ENCODE data around the gene TET1.
A peak's percentile ranks its signal among the peaks of the same experiment; 100 is the strongest.
"Not testable (repeated sequence)": the region's sequence is repeated elsewhere in the genome, so short reads cannot be mapped to it uniquely, and the experiment has no call there.

Gene TET1

DNA sequence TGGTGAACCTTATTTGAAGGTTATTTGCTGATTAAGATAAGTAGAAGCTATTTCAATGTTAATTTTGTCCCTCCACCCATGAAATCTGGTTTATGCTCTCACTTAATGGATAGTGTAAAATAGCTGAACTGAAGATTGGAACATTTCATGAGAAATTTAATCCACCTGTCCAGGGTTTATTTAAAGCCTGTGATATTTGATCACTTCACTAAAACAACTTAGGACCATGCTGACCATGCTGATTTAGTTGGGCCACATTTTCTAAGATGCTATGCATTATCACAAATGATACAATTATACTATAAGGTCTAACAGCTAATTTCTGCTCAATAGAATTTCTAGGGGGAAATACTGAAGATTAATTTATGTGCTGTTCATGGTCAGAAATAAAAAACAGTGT lies 53.8 kb downstream of the TET1 start:
- not testable (repeated sequence) for DNase-seq (ENCODE audit: low read depth)

DNA sequence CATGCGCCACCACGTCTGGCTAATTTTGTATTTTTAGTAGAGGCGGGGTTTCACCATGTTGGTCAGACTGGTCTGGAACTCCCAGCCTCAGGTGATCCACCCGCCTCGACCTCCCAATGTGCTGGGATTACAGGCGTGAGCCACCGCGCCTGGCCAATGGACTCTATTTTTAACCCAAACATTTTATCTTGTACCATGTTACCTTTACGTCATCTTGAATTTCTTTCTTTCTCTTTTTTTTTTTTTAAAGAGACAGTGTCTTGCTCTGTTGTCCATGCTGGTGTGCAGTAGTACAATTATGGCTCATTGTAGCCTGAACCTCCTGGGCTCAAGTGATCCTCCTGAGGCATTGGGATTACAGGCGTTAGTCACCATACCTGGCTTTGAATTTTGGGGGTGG lies 57.6 kb downstream of the TET1 start:
- not testable (repeated sequence) for DNase-seq (ENCODE audit: low read depth)

DNA sequence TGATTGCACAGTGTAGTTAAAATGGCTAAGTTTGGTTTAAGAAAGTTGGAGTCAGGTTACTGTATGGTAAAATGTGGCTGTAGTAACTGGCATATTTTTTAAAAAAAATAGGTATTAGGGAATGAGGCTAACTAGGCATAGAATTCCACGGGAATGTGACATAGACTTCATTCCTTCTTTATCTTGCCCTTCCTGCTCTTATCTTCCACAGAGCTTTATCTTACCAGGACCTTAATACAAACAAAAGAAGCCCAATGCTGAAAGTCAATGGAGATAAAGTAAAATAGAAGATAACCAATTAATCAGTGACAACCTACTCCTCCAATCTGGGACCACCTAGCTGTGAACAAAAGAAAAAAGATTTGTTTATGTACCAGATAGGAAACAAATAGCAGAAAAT lies 58.1 kb downstream of the TET1 start:
- DNase-seq (ENCODE audit: low read depth), result no peak

- DNase-seq (ENCODE audit: low read depth), result no peak
Measured at GRCh38 chr10:68619595-68619994, 59.5 kb downstream of the TET1 start.

GRCh38 chr10:68625316-68625921 lies 65.3 kb downstream of the TET1 start:
- no peak for DNase-seq (ENCODE audit: low read depth)

GRCh38 chr10:68628576-68629127 lies 68.5 kb downstream of the TET1 start:
- DNase-seq (ENCODE audit: low read depth), result no peak

GRCh38 chr10:68632271-68632560 lies 72.1 kb downstream of the TET1 start:
- not testable (repeated sequence) for DNase-seq (ENCODE audit: low read depth)

DNA sequence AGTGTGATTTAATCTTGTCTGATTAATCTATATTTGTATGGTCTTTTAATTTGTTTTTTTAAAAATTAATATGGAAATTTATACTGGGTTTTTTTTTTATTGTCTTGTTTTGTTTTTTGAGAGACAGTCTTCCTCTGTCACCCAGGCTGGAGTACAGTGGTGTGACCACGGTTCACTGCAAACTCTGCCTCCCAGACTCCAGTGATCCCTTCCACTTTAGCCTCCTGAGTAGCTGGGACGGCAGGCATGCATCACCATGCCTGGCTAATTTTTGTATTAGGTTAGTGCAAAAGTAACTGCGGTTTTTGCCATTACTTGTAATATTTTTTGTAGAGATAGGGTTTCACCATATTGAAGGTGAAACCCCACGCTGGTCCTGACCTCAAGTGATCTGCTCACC lies 73.1 kb downstream of the TET1 start:
- no peak for DNase-seq (ENCODE audit: low read depth)

- no peak for DNase-seq (ENCODE audit: low read depth)
Measured at GRCh38 chr10:68633816-68634466, 73.8 kb downstream of the TET1 start.

- no peak for DNase-seq (ENCODE audit: low read depth)
Measured at GRCh38 chr10:68636335-68636734, 76.2 kb downstream of the TET1 start.

GRCh38 chr10:68643550-68643949 lies 83.4 kb downstream of the TET1 start:
- not testable (repeated sequence) for DNase-seq (ENCODE audit: low read depth)

- peak; percentile 90 for DNase-seq (ENCODE audit: low read depth)
Measured at GRCh38 chr10:68647672-68648341, 87.7 kb downstream of the TET1 start.

DNA sequence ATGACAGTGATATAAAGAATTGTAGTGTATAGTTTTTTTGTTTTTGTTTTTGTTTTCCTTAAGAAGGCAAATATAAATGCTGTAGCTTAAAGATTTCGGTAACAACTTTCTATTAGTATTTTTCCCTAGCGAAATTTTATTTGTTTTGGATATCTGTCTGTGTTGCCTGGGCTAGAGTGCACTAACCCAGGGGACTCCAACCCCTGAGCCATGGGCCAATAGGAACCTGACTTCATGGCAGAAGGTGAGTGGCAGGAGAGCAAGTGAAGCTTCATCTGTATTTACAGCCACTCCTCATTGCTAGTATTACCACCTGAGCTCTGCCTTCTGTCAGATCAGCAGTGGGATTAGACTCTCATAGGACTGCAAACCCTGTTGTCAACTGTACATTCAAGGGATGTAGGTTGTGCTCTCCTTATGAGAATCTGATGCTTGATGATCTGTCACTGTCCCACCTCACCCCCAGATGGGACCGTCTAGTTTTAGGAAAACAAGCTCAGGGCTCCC lies 95.5 kb downstream of the TET1 start:
- no peak for DNase-seq (ENCODE audit: low read depth)

DNA sequence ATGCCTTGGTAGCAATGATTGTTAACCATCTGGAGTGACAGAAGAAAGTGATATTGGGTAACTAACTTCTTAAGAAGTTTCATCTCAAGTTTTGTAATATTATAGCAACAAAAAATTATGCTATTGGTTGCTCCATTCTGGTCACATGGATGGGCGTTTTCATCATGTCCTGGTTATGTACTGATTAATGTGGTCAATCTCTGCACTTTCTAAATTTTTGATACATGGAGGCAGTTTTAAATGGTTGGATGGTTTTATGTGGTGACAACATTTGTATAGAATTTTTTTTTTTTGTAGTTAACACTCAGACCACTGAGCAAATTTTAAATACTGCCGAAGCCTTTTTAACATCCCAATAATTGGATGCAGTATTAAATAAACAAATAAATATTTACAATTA lies 105.7 kb downstream of the TET1 start:
- peak; percentile 79 for DNase-seq (ENCODE audit: low read depth)

DNA sequence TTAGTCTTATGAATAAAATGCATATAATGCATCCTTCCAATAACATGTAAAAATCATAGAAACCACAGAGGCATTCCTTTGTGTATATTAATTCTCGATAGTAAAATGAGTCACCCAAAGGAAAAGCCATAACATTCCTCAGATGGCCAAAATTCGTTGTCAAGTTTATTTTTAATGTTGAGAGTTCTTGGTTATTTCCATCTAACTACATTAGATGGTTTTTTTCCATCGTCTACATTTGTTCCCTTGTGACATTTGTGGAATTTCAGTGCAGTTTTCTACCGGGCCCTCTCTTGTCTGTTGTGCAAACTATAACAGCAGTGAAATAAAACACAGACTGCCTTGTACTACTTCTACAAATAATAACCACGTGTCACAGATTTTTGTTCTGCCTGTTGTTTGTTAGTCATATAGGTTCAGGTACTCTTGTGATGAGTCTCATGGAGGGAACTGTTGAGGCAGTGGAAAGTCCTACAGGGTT lies 106.2 kb downstream of the TET1 start:
- DNase-seq (ENCODE audit: low read depth), result peak; percentile 96

DNA sequence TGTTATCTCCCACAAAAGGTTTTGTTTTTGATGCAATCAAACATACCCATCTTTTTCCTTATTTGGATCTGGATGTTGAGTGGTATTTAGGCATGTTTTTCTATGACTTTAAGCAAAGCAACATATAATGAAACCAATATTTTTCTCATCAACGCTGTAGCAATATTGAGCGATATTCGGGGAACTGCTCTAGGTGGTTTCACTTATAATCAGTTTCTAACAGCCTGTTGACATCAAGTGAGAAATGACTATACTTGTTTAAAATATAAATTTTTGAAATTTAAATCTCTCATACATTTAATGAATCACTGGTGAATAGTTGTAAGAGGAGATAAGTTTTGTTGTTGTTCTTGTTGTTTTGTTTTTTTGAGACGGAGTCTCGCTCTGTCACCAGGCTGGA lies 108.1 kb downstream of the TET1 start:
- no peak for DNase-seq (ENCODE audit: low read depth)

DNA sequence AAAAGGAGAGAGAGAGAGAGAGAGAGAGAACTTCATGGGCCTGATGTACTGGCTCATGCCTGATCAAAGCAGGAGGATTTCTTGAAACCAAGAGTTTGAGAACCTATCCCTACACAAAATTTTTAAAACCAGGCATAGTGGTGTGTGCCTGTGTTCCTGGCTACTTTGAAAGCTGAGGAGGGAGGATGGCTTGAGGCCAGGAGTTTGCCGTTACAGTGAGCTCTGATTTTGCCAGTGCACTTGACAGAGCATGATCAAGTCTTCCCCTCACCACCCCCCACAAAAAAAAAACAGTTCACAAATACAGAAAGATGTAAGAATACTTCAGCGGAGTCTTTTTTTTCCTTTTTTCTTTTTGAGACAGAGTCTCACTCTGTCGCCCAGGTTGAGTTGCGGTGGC lies 108.8 kb downstream of the TET1 start:
- DNase-seq (ENCODE audit: low read depth), result no peak

GRCh38 chr10:68684413-68684812 lies 124.3 kb downstream of the TET1 start:
- DNase-seq (ENCODE audit: low read depth), result no peak

GRCh38 chr10:68696018-68696417 lies 135.9 kb downstream of the TET1 start:
- DNase-seq (ENCODE audit: low read depth), result no peak

- no peak for DNase-seq (ENCODE audit: low read depth)
Measured at GRCh38 chr10:68697106-68697505, 137.0 kb downstream of the TET1 start.

DNA sequence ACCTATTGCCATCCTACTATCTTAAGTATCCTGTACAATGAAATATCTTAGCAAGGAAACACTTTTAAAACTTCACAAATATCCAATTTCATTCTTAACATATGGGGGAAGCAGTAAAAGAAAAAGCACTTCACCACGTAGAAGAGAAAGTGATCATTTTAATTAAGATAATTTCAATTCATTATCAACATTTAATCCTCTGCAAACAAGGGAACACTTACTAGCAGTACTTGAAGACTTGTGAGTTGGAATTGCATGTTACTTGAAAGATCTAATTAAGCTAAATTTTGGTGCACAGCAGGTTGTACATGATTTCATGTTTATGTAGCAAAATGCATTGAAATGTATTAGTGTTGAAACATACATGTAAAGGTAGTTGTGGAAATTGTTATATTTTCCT lies 140.1 kb downstream of the TET1 start:
- no peak for DNase-seq (ENCODE audit: low read depth)

- DNase-seq (ENCODE audit: low read depth), result no peak
Measured at GRCh38 chr10:68705548-68705947, 145.4 kb downstream of the TET1 start.

DNA sequence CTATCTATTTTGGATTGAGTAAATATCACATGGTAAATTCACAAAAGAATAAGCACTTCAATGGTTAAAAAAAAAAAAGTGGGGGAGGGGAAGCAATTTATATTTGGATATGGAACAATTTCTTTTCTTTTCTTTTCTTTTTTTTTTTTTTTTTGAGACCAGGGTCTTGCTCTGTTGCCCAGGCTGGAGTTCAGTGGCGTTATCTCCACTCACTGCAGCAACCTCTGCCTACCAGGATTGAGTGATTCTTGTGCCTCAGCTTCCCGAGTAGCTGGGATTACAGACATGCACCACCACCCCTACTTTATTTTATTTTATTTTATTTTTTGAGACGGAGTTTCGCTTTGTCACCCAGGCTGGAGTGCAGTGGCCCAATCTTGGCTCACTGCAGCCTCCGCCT lies 148.8 kb downstream of the TET1 start:
- not testable (repeated sequence) for DNase-seq (ENCODE audit: low read depth)

Data from ELR (cell line).